ENCODE measurements around the gene SMIM23. TPM values are rescaled to one million over a fixed set of nuclear protein-coding genes. Genes with fewer than 3 reads are reported as not detected.

The SMIM23 gene
- total and polyA plus RNA-seq, 2 of the 13 experiments (the other 11 are each of a cell fraction or from before 2014, with no cell fraction given), result not detected

DNA sequence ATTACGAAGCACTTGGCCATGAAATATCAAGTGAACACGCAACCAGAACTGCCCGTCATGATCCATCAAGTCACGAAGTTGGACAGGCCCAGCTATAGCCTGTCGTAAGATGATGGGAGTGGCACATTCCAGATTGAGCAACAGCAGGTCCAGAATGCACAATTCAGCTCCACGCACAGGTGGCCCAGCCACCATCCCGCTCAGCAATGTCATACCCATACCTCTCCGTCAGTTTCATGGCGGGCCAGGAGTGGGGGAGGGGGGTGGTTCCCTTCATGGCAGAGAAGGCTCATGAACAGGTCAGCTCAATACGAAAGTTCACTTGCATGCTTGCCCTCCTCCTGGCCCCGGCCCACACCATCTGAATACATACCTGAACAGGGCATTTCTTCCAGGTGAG, 34.9 kb downstream of the SMIM23 start:
- FAIRE-seq (no peak), ATAC-seq (no peak), DNase-seq (ENCODE audit: low spot score) (no peak)
- Histone ChIP-seq H3K4me3 (replicated peaks in 1 of 3; ENCODE audit: insufficient read depth in 1 of 3, low read depth in 2 of 3, low read length in 3 of 3) (no peak overlapping the region), H4K20me1 (ENCODE audit: insufficient read depth, low read length) (no peaks in the 10 kb centered on the region), H3K9ac (ENCODE audit: insufficient read depth, low read depth, low read length) (no peak overlapping the region), H3K27me3 (ENCODE audit: control insufficient read depth in 1 of 2, insufficient read depth in 2 of 2, low read length in 2 of 2) (peaks cover 0 to 3% of the 10 kb centered on the region in 2 experiments; a peak in 1 of 5 replicates), H3K27ac (ENCODE audit: extremely low read length, insufficient read depth, low read length) (no peak overlapping the region), H3K4me1 (ENCODE audit: insufficient read depth, low read length) (no peaks in the 10 kb centered on the region), H3K4me2 (ENCODE audit: low read depth, low read length) (no peak overlapping the region), H3K9me3 (ENCODE audit: low read length) (no peaks in the 10 kb centered on the region), H3K36me3 (replicated peaks in 1 of 2; ENCODE audit: control insufficient read depth in 1 of 2, insufficient read depth in 2 of 2, low read length in 2 of 2) (no peaks in the 10 kb centered on the region), H3K79me2 (ENCODE audit: insufficient read depth, low read length) (no peaks in the 10 kb centered on the region), H2AFZ (ENCODE audit: low read length) (no peak overlapping the region)
- intact Hi-C loops (cut with micrococcal nuclease; ENCODE audit: unreplicated experiment) (no loop called here), in situ Hi-C loops (cut with HindIII; ENCODE audit: extremely low pct_ligation_motif_present, low pct_unique_long_range_greater_than_20kb) (no loop called here)
- ChIA-PET POLR2A (no interaction called here), CTCF (ENCODE audit: low intra/inter-chr PET ratio, low total read pairs) (no interaction called here)
- TF ChIP-seq STAG1 (CRISPR knock-in tag; IDR thresholded peaks at IDR 0.05) (no peak), ZNF790 (CRISPR knock-in tag; IDR thresholded peaks at IDR 0.05; ENCODE audit: borderline replicate concordance) (no peak), ZBTB1 (CRISPR knock-in tag; IDR thresholded peaks at IDR 0.05; ENCODE audit: borderline replicate concordance) (no peak), KLF16 (CRISPR knock-in tag; IDR thresholded peaks at IDR 0.05) (no peak), ZBTB7B (CRISPR knock-in tag; IDR thresholded peaks at IDR 0.05) (no peak), KDM4B (CRISPR knock-in tag; IDR thresholded peaks at IDR 0.05) (no peak), TRIM24 (CRISPR knock-in tag; IDR thresholded peaks at IDR 0.05) (no peak), MAZ (IDR thresholded peaks at IDR 0.05; ENCODE audit: borderline replicate concordance, low read depth, low read length) (no peak), MAZ (CRISPR knock-in tag; IDR thresholded peaks at IDR 0.05; ENCODE audit: low read depth) (no peak), SIN3B (IDR thresholded peaks at IDR 0.05; ENCODE audit: low read length) (no peak), GFI1 (CRISPR knock-in tag; IDR thresholded peaks at IDR 0.05; ENCODE audit: borderline replicate concordance) (no peak), STAT5B (CRISPR knock-in tag; IDR thresholded peaks at IDR 0.05) (no peak), ZNF350 (CRISPR knock-in tag; IDR thresholded peaks at IDR 0.05; ENCODE audit: borderline replicate concordance, low read depth) (no peak), ZNF598 (CRISPR knock-in tag; IDR thresholded peaks at IDR 0.05; ENCODE audit: borderline replicate concordance) (no peak), CHD2 (IDR thresholded peaks at IDR 0.05; ENCODE audit: low read depth, low read length) (no peak)
- WGBS (ENCODE audit: low lambda C conversion rate), result 47% methylated on average over 6 of the region's 11 CpGs
- no TSS peak for BruUV-seq (replicated peaks)
